Activated CD4-positive, alpha-beta T cell treated with anti-CD3 and anti-CD28 coated beads, Interleukin-2, Interleukin-4, amounts not matched to agents 100 ng/mL and 50 ng/mL, durations not matched to agents 16 hours and 8 hours (primary cell): ENCODE results near the gene MDM1.
A peak's percentile ranks its signal among the peaks of the same experiment; 100 is the strongest.

Experiments
- DNase-seq: peaks from one replicate; pipeline ENCODE4 v3.0.0-alpha.2; 2020; ENCODE audit warnings: low spot score

MDM1 gene

GRCh38 chr12:68321140-68321539 is 11.0 kb downstream of the MDM1 start:
- DNase-seq, result no peak

- DNase-seq, result no peak
These were observed 12.1 kb downstream of the MDM1 start for GRCh38 chr12:68319988-68320623.

GRCh38 chr12:68317047-68317667 is 15.0 kb downstream of the MDM1 start:
- DNase-seq, result peak; percentile 68

GRCh38 chr12:68310370-68310769 is 21.8 kb downstream of the MDM1 start:
- DNase-seq, result no peak

GRCh38 chr12:68306564-68306963 is 25.6 kb downstream of the MDM1 start:
- peak; percentile 74 for DNase-seq

- no peak for DNase-seq
These were observed 26.9 kb downstream of the MDM1 start for GRCh38 chr12:68305278-68305677.

GRCh38 chr12:68304626-68305025 is 27.5 kb downstream of the MDM1 start:
- DNase-seq, result no peak

GRCh38 chr12:68303850-68304249 is 28.3 kb downstream of the MDM1 start:
- DNase-seq, result no peak

- DNase-seq, result no peak
These were observed 34.2 kb downstream of the MDM1 start for GRCh38 chr12:68297929-68298328.

- no peak for DNase-seq
These were observed 37.9 kb downstream of the MDM1 start for GRCh38 chr12:68294251-68294650.

GRCh38 chr12:68293347-68293746 is 38.8 kb downstream of the MDM1 start:
- no peak for DNase-seq

GRCh38 chr12:68292151-68292943 is 39.8 kb downstream of the MDM1 start:
- DNase-seq, result peak; percentile 69

GRCh38 chr12:68291396-68292036 is 40.6 kb downstream of the MDM1 start:
- DNase-seq, result no peak

GRCh38 chr12:68290126-68290525 is 42.0 kb downstream of the MDM1 start:
- DNase-seq, result peak; percentile 94

- no peak for DNase-seq
These were observed 45.1 kb downstream of the MDM1 start for GRCh38 chr12:68287106-68287505.

- no peak for DNase-seq
These were observed 45.8 kb downstream of the MDM1 start for GRCh38 chr12:68286396-68286795.

- DNase-seq, result no peak
These were observed 46.6 kb downstream of the MDM1 start for GRCh38 chr12:68285541-68285940.

- peak; percentile 78 for DNase-seq
These were observed 50.7 kb downstream of the MDM1 start for GRCh38 chr12:68281322-68282077.

- DNase-seq, result no peak
These were observed 51.9 kb downstream of the MDM1 start for GRCh38 chr12:68280240-68280639.

- peak; percentile 72 for DNase-seq
These were observed 52.7 kb downstream of the MDM1 start for GRCh38 chr12:68279227-68280054.

GRCh38 chr12:68276402-68276930 is 55.7 kb downstream of the MDM1 start:
- DNase-seq, result peak; percentile 69
